Epithelial cell of proximal tubule (primary cell): ENCODE results near the gene DKK2. TPM values are rescaled to one million over a fixed set of nuclear protein-coding genes. Genes with fewer than 3 reads are reported as not detected.

ENCODE experiments used
- DNase-seq: peaks from one replicate; pipeline ENCODE4 v3.0.0-alpha.2; 2011; ENCODE audit warnings: low read depth
- H3K4me3 ChIP-seq: 2 replicates; pipeline ENCODE4 v1.5.1; 2011; ENCODE audit warnings: low read depth, mild to moderate bottlenecking, low read length
- CTCF ChIP-seq: conservative IDR thresholded peaks from 2 replicates; pipeline ENCODE4 v1.5.1; 2012; ENCODE audit warnings: low read depth, mild to moderate bottlenecking, low read length
- total RNA-seq: library from RNA; depleted of rRNA; stranded (reverse); fragments of >200 nt; gene quantifications from 2 replicates; pipeline ENCODE4 v1.2.3, GENCODE V29; 2015

The DKK2 gene
- total RNA-seq, 1 donor from 2014 or later: 0.40 TPM

- peak; percentile 63 for TF ChIP-seq CTCF
- H3K4me3 ChIP-seq: peak overlapping the region; percentile 11
- DNase-seq: no peak
Observed at GRCh38 chr4:107037199-107037584, 1.1 kb upstream of the DKK2 start.

GRCh38 chr4:107036584-107037198, 578 bp upstream of the DKK2 start:
- no peak for TF ChIP-seq CTCF
- peak overlapping the region; percentile 48 for H3K4me3 ChIP-seq
- no peak for DNase-seq

GRCh38 chr4:107034996-107035818, 906 bp downstream of the DKK2 start:
- DNase-seq: no peak
- no peak for TF ChIP-seq CTCF
- peak overlapping the region; percentile 48 for H3K4me3 ChIP-seq

GRCh38 chr4:107034091-107034995, 1.8 kb downstream of the DKK2 start:
- H3K4me3 ChIP-seq: peak overlapping the region; percentile 10
- DNase-seq: no peak
- TF ChIP-seq CTCF: peak; percentile 33

GRCh38 chr4:107027379-107027778, 8.7 kb downstream of the DKK2 start:
- no peak for TF ChIP-seq CTCF
- DNase-seq: no peak
- H3K4me3 ChIP-seq: no peak overlapping the region

GRCh38 chr4:107018344-107018735, 17.8 kb downstream of the DKK2 start:
- no peak for DNase-seq
- no peak for TF ChIP-seq CTCF
- no peak overlapping the region for H3K4me3 ChIP-seq
